Measurements from ENCODE around the gene ZNF280D. TPM values are rescaled to one million over a fixed set of nuclear protein-coding genes. Genes with fewer than 3 reads are reported as not detected.

The ZNF280D gene
- total and polyA plus RNA-seq, 12 donors, result 16.9 to 67.5 (median 46.1) TPM

GRCh38 chr15:56729561-56729960 is 3.7 kb downstream of the ZNF280D start:
- intact Hi-C loops (cut with DNase I), result no loop called here
- WGBS, 4 donors, result 46 to 58% (median 55%) methylated on average over 2 of the region's 2 CpGs
- Histone ChIP-seq H3K9me3 (replicated peaks in 1 of 3) (no peaks in the 10 kb centered on the region), H3K36me3 (replicated peaks in 1 of 2) (no peaks in the 10 kb centered on the region), H3K27ac (no peak overlapping the region), H3K4me1 (replicated peaks in 1 of 2) (peaks cover 25 to 59% of the 10 kb centered on the region in 2 donors), H3K27me3 (no peaks in the 10 kb centered on the region), H3K4me3 (no peak overlapping the region)
- TF ChIP-seq CTCF (IDR thresholded peaks at IDR 0.05) (no peak), POLR2A (IDR thresholded peaks at IDR 0.05) (no peak)
- DNase-seq, result no peak

DNA sequence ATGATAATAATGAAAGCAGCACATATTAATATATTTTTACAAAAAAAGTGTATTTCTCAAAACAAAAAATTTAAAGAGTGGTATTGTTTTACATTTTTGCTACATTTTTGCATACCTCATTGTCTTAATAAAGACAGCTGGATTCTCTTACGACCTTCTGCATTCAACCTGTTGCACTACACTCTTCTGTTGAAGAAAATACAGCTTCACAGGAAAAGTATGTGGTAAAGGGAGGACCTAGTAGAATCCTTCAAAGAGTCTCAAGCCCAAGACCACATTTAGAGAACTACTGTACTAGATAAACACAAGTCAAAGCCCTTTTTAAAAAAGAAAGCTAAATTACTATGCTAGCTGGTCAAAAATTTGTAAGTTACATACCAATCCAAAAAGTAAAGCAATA is 7.9 kb downstream of the ZNF280D start:
- peaks cover 7 to 40% of the 10 kb centered on the region in 2 donors for H3K4me1 ChIP-seq (replicated peaks in 1 of 2)
- DNase-seq, result no peak
- no peaks in the 10 kb centered on the region for H3K36me3 ChIP-seq (replicated peaks in 1 of 2)
- TF ChIP-seq POLR2A (IDR thresholded peaks at IDR 0.05) (no peak), CTCF (IDR thresholded peaks at IDR 0.05) (no peak)
- H3K27me3 ChIP-seq, result no peaks in the 10 kb centered on the region
- no peaks in the 10 kb centered on the region for H3K9me3 ChIP-seq (replicated peaks in 1 of 3)
- no peak overlapping the region for H3K4me3 ChIP-seq
- intact Hi-C loops (cut with DNase I), result no loop called here
- WGBS, 4 donors, result 78 to 84% (median 81%) methylated on average over 1 of the region's 1 CpG
- H3K27ac ChIP-seq, result no peak overlapping the region

DNA sequence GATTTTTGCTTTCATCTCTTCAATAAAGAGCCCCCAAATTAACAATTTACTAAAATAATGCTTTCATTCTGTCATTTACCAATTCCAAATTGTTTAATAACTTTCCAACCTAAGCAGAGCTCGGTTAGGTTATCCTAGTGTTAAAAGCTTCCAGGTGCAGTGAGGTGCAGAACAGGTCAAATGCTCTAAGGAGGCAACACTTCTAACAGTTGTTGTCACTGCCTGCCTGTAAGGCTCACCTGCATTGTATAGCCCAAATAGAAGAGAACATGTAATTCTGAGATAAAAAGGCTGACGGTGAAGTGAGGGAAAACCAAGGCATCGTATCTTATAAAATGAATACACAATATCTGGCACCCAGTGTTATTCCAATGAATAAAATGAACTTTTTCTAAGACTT is 9.1 kb downstream of the ZNF280D start:
- H3K4me1 ChIP-seq (replicated peaks in 1 of 2), result peaks cover 0 to 36% of the 10 kb centered on the region in 2 donors
- H3K27me3 ChIP-seq, result no peaks in the 10 kb centered on the region
- intact Hi-C loops (cut with DNase I), result no loop called here
- DNase-seq, result no peak
- WGBS, 4 donors, result 84 to 93% (median 88%) methylated on average over 3 of the region's 3 CpGs
- no peak overlapping the region for H3K4me3 ChIP-seq
- H3K36me3 ChIP-seq (replicated peaks in 1 of 2), result no peaks in the 10 kb centered on the region
- no peak for TF ChIP-seq POLR2A (IDR thresholded peaks at IDR 0.05)
- TF ChIP-seq CTCF (IDR thresholded peaks at IDR 0.05), result no peak
- no peaks in the 10 kb centered on the region for H3K9me3 ChIP-seq (replicated peaks in 1 of 3)
- H3K27ac ChIP-seq, result no peak overlapping the region

GRCh38 chr15:56723787-56724186 is 9.5 kb downstream of the ZNF280D start:
- H3K4me3 ChIP-seq, result no peak overlapping the region
- no peaks in the 10 kb centered on the region for H3K36me3 ChIP-seq (replicated peaks in 1 of 2)
- intact Hi-C loops (cut with DNase I), result no loop called here
- H3K4me1 ChIP-seq (replicated peaks in 1 of 2), result peaks cover 0 to 36% of the 10 kb centered on the region in 2 donors
- 96 to 97% (median 97%) methylated on average over 4 of the region's 4 CpGs for WGBS, 4 donors
- H3K27ac ChIP-seq, result no peak overlapping the region
- no peaks in the 10 kb centered on the region for H3K27me3 ChIP-seq
- H3K9me3 ChIP-seq (replicated peaks in 1 of 3), result no peaks in the 10 kb centered on the region
- DNase-seq, result no peak
- TF ChIP-seq CTCF (IDR thresholded peaks at IDR 0.05) (no peak), POLR2A (IDR thresholded peaks at IDR 0.05) (no peak)

All from adrenal gland (tissue), 12 donors.